Choroid plexus epithelial cell (primary cell): ENCODE measurements around the gene ACOX3.

Source experiments
- DNase-seq: peaks from one replicate; pipeline ENCODE4 v3.0.0-alpha.2; 2010; ENCODE audit warnings: low read depth
- H3K4me3 ChIP-seq: 2 replicates; pipeline ENCODE4 v1.5.1; 2011; ENCODE audit warnings: low read depth, mild to moderate bottlenecking, control low read depth, low read length, moderate library complexity
- TF ChIP-seq, protein P1 (sequence below): conservative IDR thresholded peaks from 2 replicates; pipeline ENCODE4 v1.5.1; 2011; ENCODE audit warnings: low read depth, mild to moderate bottlenecking, control low read depth, inconsistent platforms, low read length, moderate library complexity

Gene ACOX3

DNA sequence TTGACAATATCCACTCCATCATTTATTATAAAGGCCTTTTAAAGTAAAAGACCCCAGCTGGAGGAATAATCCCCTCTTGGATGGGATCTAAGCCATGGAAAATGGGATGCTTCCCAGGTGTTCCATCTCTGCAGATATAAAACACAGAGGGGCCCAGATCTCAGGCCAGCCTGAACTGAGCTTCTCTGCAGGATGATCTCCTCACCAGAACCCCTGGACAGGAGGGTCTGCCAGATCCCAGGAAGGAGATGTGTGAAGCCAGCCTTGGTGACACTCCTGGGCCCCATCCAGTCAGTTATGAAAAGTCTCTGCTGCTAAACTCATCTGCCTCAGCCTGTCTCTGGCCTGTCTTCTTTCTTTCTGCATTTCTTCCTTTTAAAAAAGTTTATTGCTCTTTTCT lies 114.3 kb downstream of the ACOX3 start:
- TF ChIP-seq, protein P1, sequence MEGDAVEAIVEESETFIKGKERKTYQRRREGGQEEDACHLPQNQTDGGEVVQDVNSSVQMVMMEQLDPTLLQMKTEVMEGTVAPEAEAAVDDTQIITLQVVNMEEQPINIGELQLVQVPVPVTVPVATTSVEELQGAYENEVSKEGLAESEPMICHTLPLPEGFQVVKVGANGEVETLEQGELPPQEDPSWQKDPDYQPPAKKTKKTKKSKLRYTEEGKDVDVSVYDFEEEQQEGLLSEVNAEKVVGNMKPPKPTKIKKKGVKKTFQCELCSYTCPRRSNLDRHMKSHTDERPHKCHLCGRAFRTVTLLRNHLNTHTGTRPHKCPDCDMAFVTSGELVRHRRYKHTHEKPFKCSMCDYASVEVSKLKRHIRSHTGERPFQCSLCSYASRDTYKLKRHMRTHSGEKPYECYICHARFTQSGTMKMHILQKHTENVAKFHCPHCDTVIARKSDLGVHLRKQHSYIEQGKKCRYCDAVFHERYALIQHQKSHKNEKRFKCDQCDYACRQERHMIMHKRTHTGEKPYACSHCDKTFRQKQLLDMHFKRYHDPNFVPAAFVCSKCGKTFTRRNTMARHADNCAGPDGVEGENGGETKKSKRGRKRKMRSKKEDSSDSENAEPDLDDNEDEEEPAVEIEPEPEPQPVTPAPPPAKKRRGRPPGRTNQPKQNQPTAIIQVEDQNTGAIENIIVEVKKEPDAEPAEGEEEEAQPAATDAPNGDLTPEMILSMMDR = no peak
- no peak overlapping the region for H3K4me3 ChIP-seq
- DNase-seq = no peak

DNA sequence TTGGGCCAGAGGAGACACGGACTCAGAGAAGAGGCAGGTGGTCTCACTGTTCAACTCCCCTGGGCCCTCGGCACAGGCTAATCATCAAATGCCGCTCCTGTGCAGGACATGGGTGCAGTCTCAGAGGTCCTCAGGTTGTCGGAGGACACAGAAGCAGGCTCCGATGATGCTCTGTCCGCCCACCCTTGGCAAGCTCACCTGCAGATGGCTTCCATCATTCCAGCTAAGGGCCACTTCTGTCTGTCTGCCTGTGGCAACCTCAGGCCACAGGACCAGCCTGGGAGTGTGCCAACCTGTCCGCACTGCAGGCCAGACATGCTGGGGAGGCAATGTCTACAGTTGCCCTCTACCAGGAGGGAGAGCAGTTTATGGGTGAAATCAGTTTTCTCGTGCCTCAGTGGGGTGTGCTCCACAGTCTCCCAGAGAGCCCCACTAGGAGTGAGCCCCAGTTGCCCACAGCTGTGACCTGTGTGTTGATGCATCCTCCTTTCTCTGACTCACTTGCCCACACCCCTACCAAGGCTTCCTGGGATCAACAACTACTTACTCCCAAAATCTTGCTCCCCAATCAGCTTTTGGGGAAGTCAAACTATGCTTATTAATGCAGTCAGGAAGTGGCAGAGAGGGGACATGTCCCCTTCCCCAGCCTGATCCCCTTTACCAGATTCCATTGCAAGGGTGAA lies 115.1 kb downstream of the ACOX3 start:
- no peak overlapping the region for H3K4me3 ChIP-seq
- no peak for DNase-seq
- TF ChIP-seq, protein P1 = no peak

DNA sequence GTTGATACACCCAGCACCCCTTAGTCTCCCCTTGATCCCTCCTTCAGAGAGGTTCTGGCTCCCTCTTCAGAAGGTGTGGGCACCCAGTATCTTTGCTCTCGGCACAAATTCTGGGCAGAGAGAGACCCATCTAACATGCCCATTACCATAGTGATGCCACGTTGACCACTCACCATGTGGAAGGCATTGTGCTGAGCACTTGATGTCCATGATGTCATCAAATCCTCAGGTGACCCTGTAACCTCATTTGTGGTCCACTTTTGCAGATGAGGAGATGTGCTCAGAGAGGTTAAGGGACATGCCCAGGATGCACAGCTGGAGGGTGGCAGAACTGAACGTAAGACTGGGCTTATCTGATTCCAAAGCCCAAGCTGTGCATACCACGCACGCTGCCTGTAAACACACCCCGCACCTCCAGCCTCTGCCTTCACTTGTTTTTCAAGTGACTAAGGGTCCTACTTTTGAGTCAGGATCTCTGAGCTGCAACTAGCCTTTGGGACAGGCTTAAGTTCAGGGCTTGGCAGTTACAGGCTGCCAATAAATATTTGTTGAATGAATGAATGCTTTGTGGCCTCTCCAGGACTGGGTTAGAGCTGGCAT lies 115.8 kb downstream of the ACOX3 start:
- TF ChIP-seq, protein P1 = no peak
- no peak for DNase-seq
- H3K4me3 ChIP-seq = no peak overlapping the region

DNA sequence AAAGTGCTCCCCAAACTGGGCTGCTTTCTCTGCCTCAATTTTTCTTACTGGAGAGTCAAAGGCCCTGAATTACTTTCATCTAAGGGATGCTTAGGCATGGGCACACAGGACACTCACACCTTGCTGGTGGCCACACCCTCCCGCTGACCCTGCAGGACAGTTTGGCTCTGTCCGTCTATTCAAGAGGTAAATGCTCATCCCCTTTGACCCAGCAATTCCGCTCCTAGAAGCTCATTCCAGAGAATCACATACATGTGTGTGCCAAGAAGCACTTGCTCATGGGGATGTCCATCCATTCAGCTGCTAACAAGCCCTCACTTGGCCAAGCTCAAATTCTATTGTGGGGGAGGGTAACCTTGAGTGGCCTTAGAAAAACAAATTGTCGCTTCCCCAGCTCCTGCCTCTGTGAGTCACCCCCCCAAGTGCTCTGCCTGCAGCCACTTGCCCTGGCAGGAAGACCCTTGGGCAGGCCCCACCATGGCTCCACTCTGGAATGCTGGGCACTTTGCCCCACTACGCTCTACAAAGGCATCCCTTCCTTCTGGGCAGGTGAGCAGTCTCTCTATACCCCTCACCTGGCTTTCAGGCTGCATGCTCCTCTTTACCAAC lies 116.5 kb downstream of the ACOX3 start:
- no peak overlapping the region for H3K4me3 ChIP-seq
- TF ChIP-seq, protein P1 = no peak
- DNase-seq = no peak

DNA sequence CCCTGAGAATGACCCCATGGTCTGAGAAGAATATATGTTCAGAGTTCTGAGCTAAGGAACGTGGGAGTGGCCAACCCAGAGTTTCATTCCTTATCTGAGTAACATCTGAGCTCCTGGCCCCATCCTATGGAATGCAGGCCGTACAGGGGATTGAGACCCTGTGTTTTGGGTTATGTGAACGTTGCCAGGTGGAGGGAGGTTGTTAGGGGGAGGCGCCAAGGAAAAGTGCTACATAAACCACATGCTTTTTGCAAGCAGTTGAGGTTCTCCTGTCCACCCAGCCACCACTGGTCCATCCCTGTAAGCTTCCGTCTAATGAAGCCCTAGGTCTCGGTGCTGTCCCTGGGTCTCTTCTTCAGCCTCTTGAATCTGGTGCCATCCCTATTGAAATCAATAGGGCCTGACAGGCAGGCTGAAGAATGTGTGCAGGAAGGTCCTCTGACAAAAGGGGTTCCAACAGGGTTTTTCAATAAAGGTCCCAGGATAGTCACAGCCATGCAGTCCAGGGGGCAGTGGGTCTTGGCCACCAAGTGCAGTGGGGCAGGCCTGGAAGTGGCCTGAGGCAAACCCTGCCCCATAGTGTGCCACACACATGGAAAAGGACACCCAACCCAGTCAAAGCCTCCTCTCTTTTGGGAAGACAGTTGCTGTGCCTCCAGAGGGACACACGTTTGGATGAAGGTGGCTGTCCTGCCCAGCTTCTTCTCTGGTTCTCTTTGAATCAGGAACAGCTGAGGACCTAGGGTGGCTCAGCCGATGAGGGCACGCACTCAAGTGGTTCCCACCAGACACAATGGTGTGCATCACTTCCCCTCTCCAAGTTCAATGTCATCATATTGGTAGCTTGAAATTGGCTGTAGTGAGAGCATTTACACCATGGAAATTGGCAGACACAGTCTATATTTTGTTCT lies 117.5 kb downstream of the ACOX3 start:
- DNase-seq = no peak
- TF ChIP-seq, protein P1 = no peak
- H3K4me3 ChIP-seq = no peak overlapping the region

DNA sequence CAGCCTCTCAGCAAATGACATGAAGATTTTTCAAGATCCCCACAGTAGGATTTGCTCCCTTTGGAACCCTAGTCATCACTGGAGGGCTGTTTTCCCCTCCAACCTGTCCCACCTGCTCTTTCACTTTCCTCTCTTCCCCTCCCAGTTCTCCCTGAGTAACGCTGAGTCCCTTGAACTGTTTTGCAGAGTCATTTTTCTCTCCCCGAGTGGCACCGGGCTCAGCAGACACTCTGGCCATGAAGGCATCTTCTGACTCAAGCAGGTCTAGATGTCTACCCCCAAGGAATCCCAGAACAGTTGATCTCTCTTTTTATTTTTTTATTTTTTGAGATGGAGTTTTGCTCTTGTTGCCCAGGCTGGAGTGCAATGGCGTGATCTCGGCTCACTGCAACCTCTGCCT lies 118.8 kb downstream of the ACOX3 start:
- no peak overlapping the region for H3K4me3 ChIP-seq
- DNase-seq = no peak
- TF ChIP-seq, protein P1 = no peak
